T-helper 2 cell (primary cell): ENCODE data around the gene HIBADH.
"Not testable (repeated sequence)": the region's sequence is repeated elsewhere in the genome, so short reads cannot be mapped to it uniquely, and the experiment has no call there.

ENCODE experiments used
- DNase-seq, 5 experiments: peaks; one replicate each; pipeline versions ENCODE4 v3.0.0 to v3.0.0-alpha.2; 2012 to 2022

HIBADH gene

DNA sequence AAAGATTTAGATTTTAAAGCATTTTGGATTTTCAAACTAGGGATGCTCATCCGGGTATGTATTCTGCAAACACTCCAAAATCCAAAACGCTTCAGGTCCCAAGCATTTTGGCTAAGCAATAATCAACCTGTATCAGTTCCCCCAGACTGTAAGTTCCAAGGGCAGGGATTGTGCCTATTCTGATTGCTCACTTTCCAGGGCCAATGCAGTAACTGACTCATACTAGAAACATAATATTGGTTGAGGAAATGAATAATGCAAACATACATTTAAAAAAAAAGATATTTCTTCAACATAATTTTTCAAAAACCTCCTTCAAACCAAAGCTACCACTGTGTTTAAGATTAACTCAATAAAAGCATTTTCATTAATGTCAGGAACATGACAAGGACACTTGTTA is 69.5 kb downstream of the HIBADH start:
- DNase-seq, result no peak

DNA sequence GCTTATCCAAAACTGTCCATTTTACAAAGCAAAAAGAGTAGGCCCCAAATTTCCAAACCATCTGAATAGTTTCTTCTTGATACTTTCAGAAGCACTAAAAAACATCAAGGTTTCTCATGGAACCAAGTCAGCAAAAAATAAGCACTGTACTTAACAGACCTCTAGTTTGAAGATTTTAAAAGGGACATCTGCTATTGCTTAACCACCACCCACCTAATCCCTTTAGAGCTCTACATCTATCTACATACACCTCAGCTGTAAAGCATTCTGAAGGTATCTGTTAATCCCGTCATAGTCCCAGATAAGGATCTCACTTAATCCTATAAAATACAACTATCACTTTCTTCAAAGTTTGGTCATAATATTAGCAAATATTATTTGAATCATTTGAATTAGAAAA is 72.3 kb downstream of the HIBADH start:
- DNase-seq, result no peak

GRCh38 chr7:27587429-27587828 is 75.3 kb downstream of the HIBADH start:
- no peak for DNase-seq

DNA sequence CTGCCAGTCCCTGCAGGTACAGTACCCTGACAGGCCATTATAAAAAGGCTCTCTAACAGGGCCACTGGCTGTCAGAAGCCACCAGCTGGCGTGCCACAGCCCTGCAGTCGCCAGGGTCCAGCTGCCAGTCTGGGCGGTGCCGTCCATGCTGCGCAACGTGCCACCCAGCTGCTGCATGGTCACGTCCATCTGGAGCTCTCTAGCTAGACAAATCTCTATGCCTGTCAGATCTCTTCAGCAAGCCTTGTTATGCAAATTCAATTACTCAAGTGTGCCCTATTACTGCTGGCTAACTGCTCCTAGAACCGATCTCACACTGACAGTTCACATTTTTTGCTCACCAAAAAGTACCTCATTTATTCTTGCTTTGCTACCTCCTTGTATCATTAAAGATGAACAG is 75.9 kb downstream of the HIBADH start:
- DNase-seq, result no peak

- no peak for DNase-seq
Measured at GRCh38 chr7:27585781-27586447, 76.8 kb downstream of the HIBADH start.

GRCh38 chr7:27581906-27582305 is 80.8 kb downstream of the HIBADH start:
- no peak for DNase-seq

DNA sequence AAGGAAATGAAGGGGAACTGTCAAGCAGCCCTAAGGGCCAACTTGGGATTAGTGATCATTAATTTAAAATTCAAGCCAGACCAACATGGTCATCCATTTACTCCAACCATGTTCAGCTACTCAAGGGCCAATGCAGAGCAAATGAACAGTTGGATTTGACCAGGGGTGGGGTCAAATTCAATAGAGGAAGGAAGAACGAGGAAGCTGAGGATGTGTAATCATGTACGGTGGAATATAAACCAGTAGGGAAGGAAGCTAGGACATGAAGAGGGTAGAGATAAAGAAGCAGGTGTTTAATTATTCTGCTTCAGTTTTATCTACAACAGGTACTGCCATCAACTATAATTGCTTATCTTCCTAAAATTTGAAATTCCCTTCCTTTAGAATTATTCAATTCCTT is 81.6 kb downstream of the HIBADH start:
- no peak for DNase-seq

- peak in 1 of 5 experiments; percentile 1 for DNase-seq
Measured at GRCh38 chr7:27579565-27579964, 83.1 kb downstream of the HIBADH start.

DNA sequence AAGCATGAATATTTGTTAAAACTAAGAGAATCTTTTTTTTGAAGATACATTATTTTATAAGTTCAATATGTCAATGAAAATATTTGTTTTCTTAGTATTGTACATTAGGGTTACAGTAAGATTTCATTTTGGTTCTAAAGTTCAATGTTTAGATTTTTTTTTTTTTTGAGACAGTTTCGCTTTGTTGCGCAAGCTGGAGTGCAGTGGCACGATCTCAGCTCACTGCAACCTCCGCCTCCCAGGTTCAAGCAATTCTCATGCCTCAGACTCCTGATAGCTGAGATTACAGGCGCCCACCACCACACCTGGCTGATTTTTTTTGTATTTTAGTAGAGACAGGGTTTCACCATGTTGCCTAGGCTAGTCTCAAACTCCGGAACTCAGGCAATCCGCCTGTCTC is 84.5 kb downstream of the HIBADH start:
- DNase-seq, result not testable (repeated sequence)

DNA sequence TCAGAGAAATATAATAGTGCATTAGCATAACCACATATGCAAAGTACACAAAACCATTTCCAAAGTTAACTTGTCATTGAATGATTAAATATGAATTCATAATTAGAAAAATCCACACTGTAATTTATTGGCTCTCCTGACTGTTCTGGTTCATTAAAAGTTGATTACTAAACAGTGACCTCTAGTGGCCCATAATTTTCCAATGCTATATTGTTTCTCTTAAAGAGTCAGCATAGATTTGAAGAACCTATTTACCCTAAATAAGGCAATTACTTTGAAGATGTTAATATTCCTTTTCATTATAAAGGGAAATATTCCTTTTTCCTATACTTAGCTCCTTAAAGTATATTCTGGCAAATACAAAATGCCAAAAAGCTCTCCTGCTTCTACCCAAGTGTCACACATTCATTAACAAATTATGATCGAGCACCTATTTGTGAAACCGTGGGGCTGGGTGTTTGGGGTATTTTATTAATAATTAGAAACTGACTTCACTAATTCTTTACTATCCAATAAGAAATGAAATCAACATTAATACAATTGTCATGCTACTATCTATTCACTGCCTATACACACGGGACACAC is 86.2 kb downstream of the HIBADH start:
- DNase-seq, result peak in 1 of 5 experiments; percentile 34

DNA sequence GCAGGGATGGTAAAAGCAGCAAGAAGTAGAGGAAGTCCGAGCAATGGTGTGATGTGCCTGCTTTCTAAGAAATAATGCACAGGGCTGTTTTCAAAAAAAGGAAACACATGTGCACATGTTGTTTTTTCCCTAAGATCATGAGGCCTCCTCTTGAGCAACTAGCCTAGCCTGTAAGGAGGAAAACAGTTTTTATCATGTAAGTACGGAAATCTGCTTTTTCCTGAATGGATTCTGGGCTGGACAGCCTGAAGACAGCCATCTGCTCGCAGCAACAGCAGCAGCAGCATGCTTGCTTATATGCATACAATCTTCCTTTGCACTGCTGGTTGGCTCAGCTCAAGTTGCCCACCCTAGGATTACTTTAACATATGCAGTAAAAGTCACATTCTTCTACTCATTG is 87.1 kb downstream of the HIBADH start:
- no peak for DNase-seq

GRCh38 chr7:27569106-27569505 is 93.6 kb downstream of the HIBADH start:
- no peak for DNase-seq

GRCh38 chr7:27567266-27567665 is 95.4 kb downstream of the HIBADH start:
- no peak for DNase-seq

DNA sequence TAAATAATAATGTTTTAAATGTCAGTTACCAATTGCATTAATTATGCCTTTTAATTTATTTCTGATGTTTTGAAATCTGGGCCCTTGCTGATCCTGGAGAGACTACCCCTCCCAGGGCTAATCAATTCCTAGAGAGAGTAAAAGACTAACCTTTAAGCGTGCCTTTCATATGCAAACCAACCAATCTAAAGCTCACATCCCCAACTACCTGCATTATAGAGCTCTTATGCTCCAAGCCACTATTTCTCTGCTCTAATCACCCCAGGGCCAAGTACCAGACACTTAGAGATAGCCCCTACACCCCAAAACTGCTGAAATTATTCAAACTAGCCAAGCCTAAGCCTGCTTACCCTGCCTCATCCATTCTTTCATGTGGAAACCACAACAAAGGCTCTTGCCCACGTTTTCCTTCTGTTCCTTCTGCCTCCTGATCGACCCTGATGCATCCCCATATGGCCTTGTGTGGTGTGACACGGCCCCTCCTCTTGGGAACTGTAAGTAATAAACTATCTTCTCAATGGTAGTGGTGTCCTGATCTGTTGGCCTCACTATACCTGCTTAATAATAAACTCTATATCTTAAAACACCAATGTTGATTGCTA is 97.7 kb downstream of the HIBADH start:
- DNase-seq, result no peak

DNA sequence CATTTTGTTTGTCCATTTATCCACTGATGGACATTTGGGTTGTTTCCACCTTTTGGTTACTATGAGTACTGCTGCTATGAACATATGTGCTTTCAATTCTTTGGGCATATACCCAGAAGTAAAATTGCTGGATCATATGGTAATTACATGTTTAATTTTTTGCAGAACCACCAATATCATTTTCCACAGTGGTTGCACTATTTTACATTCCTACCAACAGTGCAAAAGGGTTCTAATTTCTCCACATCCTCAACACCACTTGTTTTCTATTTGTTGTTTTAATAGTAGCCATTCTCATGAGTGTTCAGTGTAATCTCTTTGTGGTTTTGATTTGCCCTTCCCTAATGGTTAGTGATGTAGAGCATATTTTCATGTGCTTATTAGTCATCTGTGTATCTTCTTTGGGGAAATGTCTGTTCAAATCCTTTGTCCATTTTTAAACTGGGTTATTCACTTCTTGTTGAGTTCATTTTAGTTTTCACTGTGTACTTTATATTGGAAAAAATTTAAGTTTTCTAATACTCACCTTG is 101.9 kb downstream of the HIBADH start:
- no peak for DNase-seq

- no peak for DNase-seq
Measured at GRCh38 chr7:27555670-27556069, 107.0 kb downstream of the HIBADH start.

- DNase-seq, result no peak
Measured at GRCh38 chr7:27554826-27555225, 107.9 kb downstream of the HIBADH start.

DNA sequence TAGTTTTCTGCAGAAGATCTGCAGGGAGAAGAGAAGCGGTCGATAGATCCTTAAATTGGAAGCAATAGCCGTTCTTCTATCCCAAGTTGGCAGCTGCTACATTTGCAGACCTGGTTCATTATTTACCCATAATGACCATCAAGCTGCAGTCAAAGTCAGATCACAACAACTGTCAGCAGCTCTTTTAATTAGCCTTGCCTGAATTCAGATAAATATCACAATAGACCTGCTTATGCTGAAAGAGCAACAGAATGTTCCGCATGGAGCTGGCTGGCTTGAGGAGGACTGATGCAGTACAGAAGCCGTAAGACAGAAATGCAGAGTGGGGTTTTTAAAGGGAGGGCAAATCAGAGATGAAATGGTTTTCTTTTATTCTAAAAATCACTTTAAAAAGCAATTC is 109.4 kb downstream of the HIBADH start:
- DNase-seq, result no peak

DNA sequence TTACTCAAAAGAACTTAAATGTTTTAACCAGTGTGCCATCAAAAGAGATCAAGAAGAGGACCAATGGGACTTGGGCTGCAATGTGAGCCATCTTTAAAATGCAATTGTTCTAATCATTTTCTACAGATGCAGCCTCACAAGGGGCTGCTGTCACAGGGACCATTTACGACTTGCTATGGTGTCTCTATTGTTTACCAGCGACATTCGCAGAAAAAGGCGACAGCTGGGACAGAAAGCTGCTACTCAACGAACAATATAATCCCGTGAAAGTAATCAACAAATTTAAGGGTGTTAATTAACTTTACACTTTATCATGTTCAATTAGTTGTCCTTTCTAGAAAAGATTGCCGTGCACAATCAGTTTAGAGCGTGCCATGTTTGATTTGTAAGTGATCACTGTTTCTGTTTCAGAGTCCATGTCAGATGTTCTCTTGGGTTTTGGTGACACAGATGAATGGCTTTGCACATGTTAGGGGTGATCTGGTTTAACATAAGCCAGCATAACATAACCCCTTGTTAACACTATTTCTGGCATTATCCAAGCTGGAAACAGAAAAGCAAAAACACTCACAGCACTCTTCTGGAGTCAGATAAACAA is 110.8 kb downstream of the HIBADH start:
- no peak for DNase-seq

GRCh38 chr7:27549606-27550005 is 113.1 kb downstream of the HIBADH start:
- DNase-seq, result no peak

- no peak for DNase-seq
Measured at GRCh38 chr7:27548304-27548703, 114.4 kb downstream of the HIBADH start.

GRCh38 chr7:27547401-27547800 is 115.3 kb downstream of the HIBADH start:
- no peak for DNase-seq

- no peak for DNase-seq
Measured at GRCh38 chr7:27546610-27547009, 116.1 kb downstream of the HIBADH start.

GRCh38 chr7:27535795-27536194 is 126.9 kb downstream of the HIBADH start:
- DNase-seq, result no peak
